GM19395 (cell line): ENCODE measurements around the gene TSEN2.
"Not testable (repeated sequence)": the region's sequence is repeated elsewhere in the genome, so short reads cannot be mapped to it uniquely, and the experiment has no call there.

Experiments
- ATAC-seq: cut with Tn5 transposase; IDR thresholded peaks from one replicate; pipeline ENCODE4 v1.9.1; 2021; ENCODE audit warnings: mild to moderate bottlenecking, moderate library complexity; ENCODE audit not compliant: unreplicated experiment

The TSEN2 gene

DNA sequence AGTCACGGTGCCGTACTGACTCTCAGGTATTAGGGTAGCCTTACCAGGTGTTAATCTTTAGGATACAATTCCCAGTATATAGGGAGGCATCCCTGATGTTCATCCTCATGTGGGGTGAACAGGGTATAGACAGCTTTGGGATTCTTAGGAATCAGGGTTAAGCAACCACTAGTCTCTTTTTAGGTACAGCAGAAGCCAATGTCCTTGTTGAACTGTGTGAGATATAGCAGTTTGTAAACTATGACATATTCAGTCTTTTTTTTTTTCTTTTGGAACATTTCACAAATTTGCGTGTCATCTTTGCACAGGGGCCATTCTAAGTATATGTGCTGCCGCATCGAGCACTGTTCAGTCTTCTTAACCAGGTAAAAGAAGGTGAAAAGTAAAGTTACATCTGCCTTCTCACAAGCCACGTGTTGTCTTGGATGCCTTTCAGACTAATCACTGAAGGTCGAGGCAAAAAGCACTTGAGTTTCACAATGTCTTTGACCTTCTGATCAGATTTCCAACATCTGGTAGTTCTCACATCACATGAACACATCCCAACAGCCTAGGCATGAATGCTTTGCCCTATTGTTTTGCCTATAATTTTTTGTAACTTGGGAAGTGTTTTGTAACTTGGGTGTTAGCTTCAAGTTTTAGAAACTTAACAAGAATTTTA is 17.2 kb downstream of the TSEN2 start:
- ATAC-seq: no peak

DNA sequence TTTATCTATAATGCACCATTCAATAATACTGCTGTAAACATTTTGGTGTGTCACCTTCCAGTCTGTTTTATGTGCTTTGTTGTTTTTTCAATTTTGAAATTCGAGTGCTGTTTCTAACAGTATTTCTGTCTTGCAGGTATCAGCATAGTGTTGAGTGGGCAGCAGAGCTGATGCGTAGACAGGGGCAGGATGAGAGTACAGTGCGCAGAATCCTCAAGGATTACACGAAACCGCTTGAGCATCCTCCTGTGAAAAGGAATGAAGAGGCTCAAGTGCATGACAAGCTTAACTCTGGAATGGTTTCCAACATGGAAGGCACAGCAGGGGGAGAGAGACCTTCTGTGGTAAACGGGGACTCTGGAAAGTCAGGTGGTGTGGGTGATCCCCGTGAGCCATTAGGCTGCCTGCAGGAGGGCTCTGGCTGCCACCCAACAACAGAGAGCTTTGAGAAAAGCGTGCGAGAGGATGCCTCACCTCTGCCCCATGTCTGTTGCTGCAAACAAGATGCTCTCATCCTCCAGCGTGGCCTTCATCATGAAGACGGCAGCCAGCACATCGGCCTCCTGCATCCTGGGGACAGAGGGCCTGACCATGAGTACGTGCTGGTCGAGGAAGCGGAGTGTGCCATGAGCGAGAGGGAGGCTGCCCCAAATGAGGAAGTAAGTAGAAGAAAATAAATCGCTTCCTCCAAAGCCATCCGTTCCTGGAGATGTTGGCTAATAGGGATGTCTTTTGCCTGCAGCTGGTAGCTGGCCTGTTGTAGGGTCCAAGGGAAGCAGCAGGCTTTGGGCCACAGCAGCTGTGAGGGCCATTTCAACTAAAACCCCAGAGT is 19.1 kb downstream of the TSEN2 start:
- ATAC-seq: no peak

GRCh38 chr3:12506201-12506709 is 22.0 kb downstream of the TSEN2 start:
- ATAC-seq: no peak

DNA sequence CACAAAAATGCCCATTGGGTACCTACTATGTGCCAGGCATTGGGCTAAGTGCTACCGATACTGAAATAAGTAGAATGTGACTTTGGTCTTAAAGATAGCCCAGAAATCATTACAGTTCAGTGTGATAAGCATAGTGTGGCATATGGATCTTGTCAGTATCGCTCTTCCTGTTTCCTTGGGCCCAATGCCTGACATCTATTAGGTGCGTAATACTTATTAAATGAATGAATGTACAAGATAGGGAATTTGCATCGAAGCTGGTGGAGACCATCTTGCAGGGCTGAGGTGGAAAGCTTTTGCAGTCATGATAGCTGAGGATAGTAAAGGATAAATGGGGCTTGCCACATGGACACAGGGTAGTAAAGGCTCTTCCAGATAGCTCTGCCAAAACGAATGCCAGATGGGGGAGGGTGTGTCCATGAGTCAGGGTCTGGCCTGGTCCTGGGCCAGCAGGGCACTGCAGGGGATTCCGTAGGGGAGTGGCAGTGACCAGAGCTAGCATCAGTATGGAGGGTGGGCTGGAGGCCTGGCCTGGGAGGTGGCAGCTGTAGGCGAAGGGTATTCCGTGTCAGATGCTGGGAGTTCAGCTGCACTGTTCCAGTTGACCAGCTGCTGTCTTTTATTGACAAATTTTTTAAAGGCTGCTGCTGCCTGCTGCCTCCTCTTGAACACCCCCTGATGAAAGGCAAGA is 23.5 kb downstream of the TSEN2 start:
- no peak for ATAC-seq

DNA sequence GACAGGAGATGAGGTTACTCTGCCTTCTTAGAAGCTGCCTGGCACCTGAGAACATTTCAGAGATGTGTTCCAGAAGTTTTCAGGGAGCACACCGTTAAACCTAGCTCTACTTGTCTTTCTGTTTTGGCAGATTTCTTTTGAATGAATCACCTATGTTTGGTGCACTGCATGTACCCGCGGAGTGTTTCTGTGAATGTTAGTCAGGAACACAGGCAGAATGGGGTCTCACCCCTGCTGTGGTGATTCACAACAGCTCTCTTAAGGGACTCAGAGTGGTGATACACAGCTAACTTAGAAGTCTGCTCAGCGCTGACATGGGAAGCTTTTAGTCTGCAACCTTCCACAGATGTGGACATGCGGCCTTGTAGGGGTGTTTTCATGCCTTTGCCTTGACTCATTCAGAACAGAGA is 24.0 kb downstream of the TSEN2 start:
- no peak for ATAC-seq

DNA sequence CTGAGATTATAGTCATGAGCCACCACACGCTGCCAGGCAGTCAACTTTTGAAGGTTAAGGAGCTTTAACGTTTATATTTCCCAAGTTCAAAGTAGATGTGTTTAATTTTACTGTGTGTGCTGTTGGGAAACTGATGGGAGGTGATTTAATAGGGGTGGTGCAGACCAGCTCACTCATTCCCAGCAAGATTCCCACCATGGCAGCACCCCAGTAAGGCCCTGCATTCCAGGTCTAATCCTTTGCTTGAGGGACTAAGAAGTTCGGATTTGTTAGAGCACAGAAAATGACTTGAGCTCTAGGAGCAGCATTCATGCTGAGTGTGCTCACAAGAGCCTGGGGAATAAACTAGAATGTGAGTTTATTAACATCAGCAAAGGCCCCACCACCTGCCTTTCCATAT is 25.2 kb downstream of the TSEN2 start:
- ATAC-seq: no peak

DNA sequence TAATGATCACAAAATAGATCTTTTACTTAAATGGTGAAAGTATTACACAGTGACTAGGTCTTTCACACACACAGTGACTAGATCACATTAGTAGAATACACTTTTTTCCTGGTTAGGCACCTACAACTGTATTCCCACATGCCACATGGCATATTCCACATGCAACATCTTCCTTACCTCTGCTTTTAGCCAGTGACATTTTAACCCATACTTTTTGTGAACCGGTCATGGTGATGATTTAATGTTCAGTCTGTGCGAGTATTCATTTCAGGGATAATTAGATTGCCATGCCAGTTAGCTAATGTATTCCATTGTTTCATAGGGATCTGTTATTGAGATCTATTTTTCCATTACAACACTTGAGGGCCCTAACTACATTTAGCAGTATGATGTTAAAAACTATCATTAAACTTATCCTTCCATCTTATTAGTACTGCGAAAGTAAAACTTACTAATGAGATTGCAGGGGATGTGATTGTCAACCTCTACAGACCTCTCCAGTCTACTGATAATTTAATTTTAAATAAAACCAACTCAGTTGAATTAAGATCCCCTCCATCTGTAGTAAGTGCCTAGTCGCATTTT is 28.3 kb downstream of the TSEN2 start:
- no peak for ATAC-seq

GRCh38 chr3:12513694-12514446 is 29.6 kb downstream of the TSEN2 start:
- no peak for ATAC-seq

- no peak for ATAC-seq
Observed at GRCh38 chr3:12515631-12516030, 31.4 kb downstream of the TSEN2 start.

DNA sequence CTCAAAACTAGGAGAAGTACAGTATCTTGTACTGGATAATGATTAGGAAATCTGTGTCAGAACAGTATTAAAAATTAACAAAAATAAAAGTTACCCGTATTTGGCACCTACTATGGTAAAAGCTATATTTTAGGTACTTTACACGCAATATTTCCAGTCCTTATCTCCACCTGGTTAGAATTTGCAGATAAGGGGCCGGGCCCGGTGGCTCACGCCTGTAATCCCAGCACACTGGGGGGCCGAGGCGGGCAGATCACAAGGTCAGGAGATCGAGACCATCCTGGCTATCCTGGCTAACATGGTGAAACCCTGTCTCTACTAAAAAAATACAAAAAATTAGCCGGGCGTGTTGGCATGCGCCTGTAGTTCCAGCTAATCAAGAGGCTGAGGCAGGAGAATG is 32.6 kb downstream of the TSEN2 start:
- no peak for ATAC-seq

GRCh38 chr3:12518261-12519028 is 34.2 kb downstream of the TSEN2 start:
- no peak for ATAC-seq

- ATAC-seq: no peak
Observed at GRCh38 chr3:12521010-12521409, 36.7 kb downstream of the TSEN2 start.

DNA sequence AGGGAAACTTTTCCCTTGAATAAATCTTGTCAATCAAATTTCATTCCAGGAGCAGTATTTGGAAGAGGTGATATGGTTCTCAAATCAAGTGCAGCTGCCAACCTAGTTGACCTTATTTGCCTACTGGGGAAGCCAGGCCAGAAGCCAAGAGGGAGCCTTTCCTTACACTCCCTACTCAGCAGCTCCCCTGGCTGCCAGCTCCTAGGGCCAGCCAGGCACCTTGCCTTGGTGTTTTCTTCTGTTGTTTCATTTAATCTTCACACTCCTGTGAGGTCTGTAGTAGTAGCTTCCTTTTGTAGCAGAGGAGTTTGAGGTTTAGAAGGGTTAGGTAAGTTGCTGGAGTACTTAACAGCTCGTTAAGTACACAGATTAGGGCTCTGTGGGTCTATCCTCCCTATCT is 38.4 kb downstream of the TSEN2 start:
- ATAC-seq: no peak

GRCh38 chr3:12527757-12528143 is 43.5 kb downstream of the TSEN2 start:
- no peak for ATAC-seq

- ATAC-seq: no peak
Observed at GRCh38 chr3:12532182-12532581, 47.9 kb downstream of the TSEN2 start.

DNA sequence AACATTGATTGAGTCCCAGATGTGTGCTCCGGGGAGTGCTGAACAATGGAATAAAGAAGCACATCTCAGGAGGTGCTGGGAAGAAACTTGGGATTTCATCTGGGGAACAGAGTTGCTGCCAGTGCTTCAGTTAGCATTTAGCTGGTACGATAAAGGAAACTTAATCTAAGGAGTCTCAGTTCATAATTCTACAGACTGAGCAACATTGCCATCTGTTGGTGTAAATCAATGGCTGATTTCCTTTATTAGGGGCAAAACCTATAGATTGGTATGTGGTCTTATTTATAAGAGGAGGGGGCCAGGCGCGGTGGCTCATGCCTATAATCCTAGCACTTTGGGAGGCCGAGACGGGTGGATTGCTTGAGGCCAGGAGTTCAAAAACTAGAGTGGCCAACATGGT is 52.1 kb downstream of the TSEN2 start:
- no peak for ATAC-seq

DNA sequence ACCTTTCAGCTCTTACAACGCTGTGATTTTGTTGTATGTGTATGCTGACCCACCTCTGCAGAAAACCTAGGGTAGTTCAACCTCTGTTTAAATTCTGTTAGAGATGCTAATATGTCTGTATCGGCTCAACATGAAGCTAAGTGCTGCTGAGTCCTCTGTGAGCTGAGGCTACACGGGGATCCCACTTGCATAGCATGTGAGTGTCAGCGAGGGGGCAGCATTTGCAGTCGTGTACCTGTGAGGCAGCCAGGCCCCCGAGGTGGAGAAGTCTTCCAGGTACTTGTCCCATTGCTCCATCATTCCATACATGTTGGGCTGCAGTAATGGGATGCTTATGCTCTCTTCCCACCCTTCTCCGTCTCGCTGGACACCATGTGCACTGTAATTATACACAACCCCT is 57.3 kb downstream of the TSEN2 start:
- ATAC-seq: no peak

GRCh38 chr3:12543497-12543896 is 59.2 kb downstream of the TSEN2 start:
- ATAC-seq: not testable (repeated sequence)

DNA sequence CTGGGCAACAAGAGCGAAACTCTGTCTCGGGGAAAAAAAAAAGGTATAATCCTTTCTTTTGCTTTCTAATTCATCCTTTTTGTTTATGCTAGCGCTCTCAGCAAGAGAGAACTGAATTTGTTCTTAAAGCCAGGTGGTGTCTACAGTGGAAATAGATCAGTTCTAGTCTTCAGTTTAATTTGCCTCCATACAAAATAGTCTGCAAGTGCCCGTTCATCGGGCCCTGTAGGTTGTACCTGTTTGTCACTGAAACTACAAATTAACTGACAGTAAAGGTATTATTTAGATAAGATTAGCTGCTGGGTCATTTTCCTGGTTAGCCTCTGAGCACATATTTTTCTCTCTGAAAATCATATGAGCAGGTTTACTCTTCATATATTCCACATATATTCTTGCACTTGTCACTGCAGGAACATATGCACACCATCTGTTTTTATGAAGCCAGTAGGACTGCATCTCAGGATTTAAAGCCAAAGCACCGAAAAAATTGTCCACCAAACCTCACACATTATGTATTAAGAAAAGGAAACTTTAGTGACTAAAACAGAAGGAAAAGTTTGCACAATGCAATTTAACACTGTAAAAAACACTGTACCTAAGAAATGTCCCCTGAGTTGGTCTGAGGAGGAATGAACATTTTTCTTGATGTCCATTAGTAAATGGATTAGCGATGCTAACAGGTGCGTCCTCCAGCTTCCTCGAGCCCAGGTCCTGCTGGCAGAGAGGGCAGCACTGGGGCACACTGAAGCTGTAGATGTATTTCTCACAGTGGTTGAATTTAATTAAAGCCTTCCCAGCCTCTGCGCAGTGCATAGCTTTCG is 60.6 kb downstream of the TSEN2 start:
- ATAC-seq: no peak
